HG03045 (cell line): ENCODE data around the gene ZNF426.
A peak's percentile ranks its signal among the peaks of the same experiment; 100 is the strongest.
"Not testable (repeated sequence)": the region's sequence is repeated elsewhere in the genome, so short reads cannot be mapped to it uniquely, and the experiment has no call there.

Experiments used
- ATAC-seq: cut with Tn5 transposase; IDR thresholded peaks from one replicate; pipeline ENCODE4 v1.9.1; 2021; ENCODE audit warnings: mild to moderate bottlenecking, moderate library complexity; ENCODE audit not compliant: unreplicated experiment

The ZNF426 gene

DNA sequence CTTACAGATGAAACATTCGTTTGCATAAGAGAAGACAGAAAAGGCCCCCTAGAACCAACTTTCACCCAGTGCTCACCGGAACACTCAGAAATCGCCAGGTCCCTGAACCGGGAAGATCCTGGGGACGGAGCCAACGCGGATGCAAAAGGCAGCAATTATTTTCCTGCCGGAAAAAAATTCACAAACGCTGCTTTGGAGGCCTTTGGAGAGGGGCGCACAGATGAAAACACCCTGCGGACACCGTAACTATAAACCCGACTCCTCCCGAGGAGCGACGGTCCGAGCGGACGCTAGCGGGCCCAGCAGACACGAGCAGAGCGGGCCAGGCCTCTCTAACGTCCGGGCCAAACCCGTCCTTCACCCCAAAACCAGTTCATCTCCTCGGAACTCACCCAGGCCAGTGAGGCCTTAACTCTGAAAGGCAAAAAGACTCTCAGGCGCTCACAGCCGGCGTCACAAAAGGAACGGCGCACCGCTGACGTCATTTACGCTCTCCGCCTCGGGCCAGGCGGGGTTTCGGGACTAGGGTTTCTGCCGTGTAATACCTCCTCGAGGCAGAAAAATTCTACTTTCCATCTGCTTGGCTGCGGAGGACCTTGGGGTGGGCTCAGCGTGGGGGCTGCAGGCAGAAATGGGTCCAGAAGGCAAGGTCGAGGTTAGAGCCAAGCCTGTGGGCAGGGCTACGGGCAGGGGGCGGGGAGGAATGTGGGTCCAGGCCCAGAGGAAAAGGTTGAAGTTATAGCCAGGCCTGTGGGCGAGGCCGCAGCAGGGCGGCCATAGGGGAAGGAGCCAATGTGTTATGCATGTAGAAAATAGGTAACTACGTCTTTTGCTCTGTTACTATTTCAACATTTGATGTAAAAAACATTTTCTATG, at the start of gene ZNF426:
Gene ZNF426 (minus strand): TSS at position 463 of the 876 bp plus-strand sequence. CDS start 2,413 bp downstream, outside the sequence.
- no peak for ATAC-seq

DNA sequence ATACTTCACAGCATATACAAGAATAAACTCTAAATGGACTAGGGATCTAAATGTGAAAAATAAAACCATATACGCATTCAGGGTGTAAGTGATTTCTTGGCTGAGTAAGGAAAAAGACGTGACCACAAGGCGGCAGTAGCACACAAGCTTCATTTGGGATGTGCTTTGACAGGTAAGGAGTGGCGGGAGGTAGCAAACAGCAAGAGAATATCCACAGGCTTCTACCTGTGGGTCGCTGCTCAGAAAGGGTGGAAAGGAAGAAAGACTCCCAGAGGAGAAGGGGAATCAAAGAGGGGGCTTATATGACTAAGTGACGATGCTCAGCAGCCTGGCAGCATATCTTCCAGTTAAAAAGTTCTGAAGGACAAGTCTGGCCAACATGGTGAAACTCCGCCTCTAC, 48.3 kb upstream of the ZNF426 start:
- ATAC-seq: no peak

DNA sequence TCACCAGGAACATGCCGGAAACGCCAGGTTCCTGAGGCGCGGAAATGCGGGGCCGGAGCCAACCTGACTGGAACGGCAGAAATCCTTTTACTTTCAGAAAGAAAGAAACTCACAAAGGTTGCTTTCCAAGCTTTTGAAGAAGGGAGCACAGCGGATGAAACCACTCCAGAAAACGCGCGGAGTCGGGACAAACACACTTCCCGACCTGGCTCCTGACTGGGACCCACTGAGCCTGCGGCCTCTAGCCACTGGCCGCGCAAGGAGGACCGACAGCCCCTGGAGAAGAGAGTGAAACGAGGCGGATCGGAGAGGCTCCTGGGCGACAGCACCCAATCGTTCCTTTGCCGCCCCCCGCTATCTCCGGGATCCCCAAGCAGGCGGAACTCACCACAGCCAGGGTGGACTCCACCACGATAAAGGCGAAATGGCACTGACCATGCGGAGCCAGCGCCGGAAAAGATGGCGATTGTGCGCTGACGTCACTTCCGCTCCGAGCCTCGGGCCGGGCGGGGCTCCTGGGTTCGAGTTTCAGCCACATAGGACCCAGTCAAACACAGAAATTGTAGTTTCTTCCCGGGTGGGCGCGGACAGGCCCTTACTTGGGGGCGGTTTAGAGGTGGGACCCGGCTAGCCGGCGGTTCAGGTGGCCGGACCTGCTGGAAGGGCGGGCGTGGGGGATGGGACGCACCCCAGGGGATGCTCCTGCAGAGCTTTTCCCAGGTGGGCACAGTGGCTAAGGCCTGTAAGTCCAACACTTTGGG, 45.8 kb upstream of the ZNF426 start, which contains the start of gene ZNF121:
Gene ZNF121 (minus strand): TSS at position 432 of the 761 bp plus-strand sequence. CDS start 16,407 bp downstream, outside the sequence.
- peak; percentile 89 for ATAC-seq

DNA sequence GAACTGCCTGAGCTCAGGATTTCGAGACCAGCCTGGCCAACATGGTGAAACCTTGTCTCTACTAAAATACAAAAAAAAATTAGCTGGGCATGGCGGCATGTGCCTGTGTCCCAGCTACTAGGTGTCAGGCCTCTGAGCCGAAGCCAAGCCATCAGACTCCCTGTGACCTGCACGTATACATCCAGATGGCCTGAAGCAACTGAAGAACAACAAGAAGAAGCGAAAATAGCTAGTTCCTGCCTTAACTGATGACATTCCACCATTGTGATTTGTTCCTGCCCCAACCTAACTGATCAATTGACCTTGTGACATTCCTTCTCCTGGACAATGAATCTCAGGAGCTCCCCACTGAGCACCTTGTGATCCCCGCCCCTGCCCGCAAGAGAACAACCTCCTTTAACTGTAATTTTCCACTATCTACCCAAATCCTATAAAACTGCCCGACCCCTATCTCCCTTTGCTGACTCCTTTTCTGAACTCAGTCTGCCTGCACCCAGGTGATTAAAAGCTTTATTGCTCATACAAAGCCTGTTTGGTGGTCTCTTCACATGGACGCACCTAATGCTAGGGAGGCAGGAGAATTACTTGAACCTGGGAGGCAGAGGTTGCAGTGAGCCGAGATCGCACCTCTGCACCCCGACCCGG, 43.8 kb upstream of the ZNF426 start:
- ATAC-seq: not testable (repeated sequence)

DNA sequence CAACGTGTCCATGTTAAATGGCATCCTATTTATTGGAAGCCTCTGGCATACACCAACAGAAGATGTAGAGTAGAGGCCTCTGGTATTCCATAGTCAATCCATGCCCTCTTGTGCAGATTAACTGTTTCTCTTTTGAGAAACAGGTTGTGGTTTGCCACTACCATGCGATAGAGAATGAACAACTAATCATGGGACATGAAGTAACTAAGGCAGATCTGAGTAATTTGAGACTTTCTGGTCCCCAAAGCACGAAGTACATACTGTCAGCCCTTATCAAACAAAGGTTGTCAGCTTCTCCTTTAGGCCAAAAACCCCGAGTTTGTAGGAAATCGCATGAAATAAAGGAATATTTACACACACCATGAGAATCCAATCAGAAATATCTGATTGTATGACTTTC, 42.3 kb upstream of the ZNF426 start:
- no peak for ATAC-seq

DNA sequence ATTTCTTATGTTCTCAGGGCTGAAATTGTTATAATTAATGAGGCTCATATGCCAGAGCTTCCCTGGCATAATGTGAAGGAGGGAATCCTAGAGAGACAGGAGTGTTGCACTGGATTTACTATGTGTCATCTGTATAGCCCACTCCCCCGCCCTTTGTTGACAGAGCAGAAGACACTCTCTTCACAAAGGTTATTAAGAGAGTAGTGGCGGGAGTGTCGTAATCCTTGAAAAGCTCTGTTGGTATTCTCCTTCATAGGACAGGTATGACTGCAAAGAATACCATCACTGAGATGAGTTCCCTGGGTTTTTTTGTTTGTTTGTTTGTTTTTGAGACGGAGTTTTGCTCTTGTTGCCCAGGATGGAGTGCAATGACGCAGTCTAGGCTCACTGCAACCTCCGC, 31.8 kb upstream of the ZNF426 start:
- no peak for ATAC-seq

DNA sequence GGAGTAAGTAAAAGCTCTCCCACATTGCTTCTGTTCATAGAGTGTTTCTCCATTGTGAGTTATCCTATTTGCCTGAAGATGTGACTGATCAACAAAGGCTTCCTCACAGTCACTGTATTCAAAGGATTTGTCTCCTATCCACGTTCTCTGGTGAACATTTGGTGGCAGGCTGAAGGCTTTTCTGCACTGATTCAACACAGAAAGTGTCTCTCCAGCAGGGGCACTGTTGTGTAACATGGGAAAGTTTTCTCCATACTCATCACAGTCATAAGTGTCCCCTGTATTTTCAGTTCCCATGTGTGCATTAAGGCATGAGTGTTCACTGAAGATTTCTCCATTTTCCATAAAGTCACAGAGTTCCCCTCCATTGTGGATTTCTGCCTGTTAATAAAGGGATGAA, 28.3 kb upstream of the ZNF426 start:
- ATAC-seq: no peak

DNA sequence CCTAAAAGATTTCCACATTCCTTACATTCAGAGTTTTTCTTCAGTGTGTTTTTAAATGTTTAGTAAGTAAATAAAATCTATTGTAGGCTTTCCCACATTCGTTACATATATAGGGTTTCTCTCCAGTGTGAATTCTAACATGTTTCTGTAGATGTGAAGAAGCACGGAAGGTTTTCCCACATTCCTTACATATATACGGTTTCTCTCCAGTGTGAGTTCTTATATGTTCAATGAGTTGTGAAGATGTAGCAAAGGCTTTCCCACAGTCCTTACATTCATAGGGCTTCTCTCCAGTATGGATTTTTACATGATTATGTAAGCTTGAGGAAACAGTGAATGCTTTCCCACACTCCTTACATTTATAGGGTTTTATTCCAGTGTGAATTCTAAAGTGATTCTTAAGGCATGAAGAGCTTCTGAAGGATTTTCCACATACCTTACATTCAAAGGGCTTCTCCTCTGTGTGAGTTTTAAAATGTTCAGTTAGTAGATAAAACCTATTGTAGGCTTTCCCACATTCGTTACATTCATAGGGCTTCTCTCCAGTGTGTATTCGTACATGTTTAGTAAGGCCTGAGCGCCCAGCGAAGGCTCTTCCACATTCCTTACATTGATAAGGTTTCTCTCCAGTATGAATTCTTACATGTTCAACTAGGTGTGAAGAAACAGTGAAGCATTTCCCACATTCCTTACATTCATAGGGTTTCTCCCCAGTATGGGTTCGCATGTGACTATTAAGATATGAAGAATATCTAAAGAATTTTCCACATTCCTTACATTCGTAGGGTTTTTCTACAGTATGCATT, 27.7 kb upstream of the ZNF426 start:
- no peak for ATAC-seq

DNA sequence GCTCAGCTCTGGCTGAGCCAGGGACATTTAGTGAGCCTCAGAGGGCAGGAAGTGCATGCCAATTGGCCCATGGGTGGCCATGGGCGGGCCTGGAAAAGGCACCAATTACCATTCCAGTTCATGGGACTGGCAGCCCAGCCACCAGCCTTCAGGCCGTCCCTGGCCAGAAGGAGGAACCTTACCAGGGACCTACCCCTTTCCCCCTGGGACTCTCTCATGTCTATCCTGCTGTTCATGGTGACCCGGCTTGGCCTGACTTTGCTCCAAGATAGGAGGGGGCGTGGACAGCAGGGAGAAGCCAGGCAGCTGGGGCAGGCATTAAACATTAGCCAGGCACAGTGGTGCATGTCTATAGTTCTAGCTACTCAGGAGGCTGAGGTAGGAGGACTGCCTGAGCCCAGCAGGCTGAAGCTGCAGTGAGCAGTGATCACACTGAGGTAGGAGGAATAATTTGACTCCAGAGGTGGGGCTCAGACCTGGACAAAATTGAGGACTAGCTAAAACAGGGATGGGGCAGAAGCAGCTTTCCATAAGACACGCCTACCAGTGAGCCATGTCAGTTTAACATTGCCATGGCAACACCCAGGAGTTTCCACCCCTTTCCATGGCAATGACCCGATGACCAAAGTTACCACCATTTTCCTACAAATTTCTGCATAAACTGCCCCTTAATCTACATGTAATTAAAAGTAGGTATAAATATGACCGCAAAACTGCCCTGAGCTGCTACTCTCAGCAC, 14.3 kb upstream of the ZNF426 start:
- no peak for ATAC-seq

DNA sequence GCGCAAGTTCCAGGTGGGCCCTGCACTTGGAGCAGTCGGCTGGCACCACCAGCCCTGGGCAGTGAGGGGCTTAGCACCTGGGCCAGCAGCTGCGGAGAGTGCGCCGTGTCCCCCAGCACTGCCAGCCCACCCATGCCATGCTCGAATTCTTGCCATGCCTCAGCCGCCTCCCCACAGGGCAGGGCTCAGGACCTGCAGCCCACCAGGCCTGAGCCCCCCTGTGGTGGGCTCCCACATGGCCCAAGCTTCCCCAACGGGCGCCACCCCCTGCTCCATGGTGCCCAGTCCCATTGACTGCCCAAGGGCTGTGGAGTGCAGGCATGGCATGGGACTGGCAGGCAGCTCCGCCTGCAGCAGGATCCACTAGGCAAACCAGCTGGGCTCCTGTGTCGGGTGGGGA, 9.4 kb upstream of the ZNF426 start:
- no peak for ATAC-seq

DNA sequence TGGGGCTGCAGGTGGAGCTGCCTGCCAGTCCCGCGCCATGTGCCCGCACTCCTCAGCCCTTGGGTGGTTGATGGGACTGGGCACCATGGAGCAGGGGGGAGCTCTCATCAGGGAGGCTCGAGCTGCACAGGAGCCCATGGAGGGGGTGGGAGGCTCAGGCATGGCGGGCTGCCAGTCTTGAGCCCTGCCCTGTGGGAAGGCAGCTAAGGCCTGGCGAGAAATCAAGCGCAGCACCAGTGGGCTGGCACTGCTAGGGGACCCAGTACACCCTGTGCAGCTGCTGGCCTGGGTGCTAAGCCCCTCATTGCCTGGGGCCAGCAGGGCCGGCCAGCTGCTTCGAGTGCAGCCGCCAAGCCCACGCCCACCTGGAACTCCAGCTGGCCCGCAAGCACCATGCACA, 2.8 kb upstream of the ZNF426 start:
- ATAC-seq: not testable (repeated sequence)

DNA sequence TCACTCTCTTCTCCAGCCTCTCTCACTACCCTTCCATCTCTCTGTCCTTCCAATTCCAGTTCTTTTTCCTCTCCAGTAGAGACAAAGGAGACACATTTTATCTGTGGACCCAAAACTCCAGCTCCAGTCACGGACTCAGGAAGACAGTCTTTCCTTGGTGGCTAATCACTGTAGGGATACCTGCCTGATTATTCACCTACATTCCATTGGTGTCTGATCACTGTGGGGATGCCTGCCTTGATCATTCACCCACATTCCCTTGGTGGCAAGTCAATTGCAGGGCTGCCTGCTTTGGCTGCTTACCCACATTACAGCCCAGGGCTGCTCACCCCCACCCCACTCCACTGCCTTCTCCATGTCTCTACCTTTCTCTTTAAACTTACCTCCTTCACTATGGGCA, 1.5 kb upstream of the ZNF426 start:
- ATAC-seq: not testable (repeated sequence)

DNA sequence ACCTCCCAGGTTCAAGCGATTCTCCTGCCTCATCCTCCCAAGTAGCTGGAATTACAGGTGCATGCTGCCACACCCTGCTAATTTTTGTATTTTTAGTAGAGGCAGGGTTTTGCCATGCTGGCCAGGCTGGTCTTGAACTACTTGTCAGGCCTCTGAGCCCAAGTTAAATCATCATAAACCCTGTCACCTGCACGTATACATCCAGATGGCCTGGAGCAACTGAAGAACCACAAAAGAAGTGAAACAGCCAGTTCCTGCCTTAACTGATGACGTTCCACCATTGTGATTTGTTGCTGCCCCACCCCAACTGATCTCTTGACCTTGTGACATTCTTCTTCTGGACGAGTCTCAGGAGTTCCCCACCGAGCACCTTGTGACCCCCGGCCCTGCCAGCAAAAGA, 756 bp upstream of the ZNF426 start:
- not testable (repeated sequence) for ATAC-seq

DNA sequence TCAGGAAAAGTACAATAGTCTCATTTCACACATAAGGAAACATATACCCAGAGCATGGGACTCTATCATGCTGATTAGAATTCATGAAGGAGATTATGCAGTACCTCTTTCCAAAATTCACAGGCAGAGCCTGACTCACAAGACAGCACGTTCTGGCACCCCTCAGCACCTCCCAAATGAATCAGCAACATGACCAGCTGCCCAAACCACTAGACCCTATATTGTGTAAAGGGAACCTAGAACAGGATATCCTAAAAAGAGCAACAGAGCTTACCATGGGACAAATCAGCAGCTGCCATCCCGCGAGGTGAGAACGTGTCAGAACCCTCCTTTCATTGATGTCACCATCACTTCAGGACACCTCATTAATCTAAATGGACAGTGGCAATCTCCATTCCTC, 2.5 kb downstream of the ZNF426 start:
- ATAC-seq: no peak

DNA sequence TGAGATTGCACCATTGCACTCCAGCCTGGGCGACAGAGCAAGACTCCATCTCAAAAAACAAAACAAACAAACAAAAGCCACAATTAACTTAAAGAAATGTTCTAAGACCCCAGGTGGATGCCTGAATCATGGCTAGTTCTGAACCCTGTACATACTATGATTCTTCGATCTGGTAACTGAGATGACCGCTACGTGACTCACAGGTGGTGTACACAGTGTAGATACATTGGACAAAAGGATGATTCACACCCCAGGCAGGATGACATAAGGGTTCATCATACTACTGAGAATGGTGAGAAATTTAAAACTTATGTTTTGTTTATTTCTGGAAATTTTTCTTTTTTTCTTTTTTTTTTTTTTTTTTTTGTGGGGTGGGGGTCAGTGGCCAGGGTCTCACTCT, 6.5 kb downstream of the ZNF426 start:
- ATAC-seq: no peak

DNA sequence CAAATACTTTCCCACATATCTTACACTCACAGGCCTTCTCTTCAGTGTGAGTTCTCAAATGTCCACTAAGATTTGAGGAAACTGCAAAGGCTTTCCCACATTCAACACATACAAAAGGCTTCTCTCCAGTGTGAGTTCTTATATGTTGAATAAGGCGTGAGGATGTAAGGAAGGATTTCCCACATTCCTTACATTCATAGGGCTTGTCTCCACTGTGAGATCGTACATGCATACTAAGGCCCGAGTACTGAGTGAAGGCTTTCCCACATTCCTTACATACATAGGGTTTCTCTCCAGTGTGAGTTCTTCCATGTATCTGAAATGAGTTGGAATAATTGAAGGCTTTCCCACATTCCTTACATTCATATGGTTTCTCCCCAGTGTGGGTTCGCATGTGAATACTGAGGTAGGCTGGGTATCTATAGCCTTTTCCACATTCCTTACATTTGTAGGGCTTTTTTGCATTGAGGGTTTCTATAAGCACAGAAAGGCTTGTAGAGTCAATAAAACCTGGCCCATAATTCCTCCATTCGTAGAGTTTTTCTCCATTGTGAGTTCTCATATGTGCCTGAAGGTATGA, 9.6 kb downstream of the ZNF426 start:
- ATAC-seq: no peak

DNA sequence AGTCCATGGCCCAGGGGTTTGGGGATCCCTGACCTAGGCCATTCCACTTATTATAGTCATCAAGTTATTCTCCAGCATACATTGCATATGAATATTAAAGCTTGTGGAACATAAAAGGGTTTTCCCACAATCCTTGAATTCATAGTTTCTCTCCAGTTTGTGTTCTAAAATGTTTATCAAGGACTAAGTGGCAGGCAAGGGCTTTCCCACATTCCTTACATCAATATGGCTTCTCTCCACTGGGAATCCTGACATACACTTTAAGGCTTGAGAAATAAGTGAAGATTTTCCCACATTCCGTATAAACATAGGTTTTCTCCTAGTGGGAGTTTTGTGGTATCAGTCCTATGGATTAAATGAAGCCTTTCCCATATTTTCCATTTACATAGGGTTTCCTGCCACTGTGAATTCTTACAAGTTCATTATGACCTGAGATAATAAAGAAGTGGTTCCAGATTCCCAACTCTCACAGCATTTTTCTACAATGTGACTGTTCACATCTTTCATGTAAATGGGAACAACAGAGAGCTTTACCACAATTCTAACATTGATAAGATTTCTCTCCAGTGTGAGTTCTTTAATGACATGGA, 14.5 kb downstream of the ZNF426 start:
- ATAC-seq: no peak

DNA sequence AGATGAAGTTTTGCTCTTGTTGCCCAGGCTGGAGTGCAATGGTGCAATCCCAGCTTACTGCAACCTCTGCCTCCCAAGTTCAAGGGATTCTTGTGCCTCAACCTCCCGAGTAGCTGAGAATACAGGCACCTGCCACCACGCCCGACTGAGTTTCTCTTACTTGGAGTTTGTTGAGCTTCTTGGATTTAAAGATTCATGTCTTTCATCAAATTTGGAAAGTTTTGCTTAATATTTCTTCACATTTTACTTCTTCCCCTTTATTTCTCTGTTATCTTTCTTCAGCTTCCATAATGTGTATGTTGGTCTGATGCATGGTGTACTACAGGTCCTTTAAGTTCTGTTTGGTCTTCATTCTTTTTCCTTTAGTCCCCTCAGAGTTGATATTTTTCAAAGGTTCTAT, 31.2 kb downstream of the ZNF426 start:
- no peak for ATAC-seq

DNA sequence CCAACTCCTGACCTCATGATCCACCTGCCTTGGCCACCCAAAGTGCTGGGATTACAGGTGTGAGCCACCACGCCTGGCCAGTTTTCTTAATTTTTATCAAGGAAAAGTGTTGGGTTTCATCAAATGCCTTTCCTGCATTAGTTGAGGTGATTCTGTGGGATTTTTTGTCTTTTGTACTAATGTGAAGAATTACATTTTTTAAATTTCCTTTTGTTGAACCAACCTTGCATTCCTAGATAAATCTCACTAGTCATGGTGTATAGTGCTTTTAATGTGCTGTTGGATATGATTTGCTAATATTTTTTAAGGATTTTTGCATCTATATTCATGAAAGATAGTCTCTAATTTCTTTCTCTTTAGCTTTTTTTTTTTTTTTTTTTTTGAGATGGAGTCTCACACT, 37.6 kb downstream of the ZNF426 start:
- no peak for ATAC-seq
